WTC11 (cell line): ENCODE data around the gene BANK1. TPM values are rescaled to one million over a fixed set of nuclear protein-coding genes. Genes with fewer than 3 reads are reported as not detected.

Experiments used
- ATAC-seq: fragments of 200-7000 bp; cut with Tn5 transposase; 2 replicates; pipeline ENCODE4 v1.10.0; 2021; ENCODE audit warnings: mild to moderate bottlenecking, moderate library complexity
- CTCF ChIA-PET: fragments of 300-600 bp; sonication (Branson Sonifier 250); formaldehyde crosslinking; loops from one replicate; lab custom pipeline; 2021; ENCODE audit warnings: antibody characterized with exemption; lab: Charles Lee
- POLR2A ChIA-PET: fragments of 350-600 bp; sonication (Branson Sonifier 250); formaldehyde crosslinking; loops from one replicate; lab custom pipeline; 2021; ENCODE audit warnings: antibody characterized with exemption; lab: Charles Lee
- DNase-seq: peaks from one replicate; pipeline ENCODE4 v3.0.0; 2021; ENCODE audit warnings: low spot score
- H3K27ac Mint-ChIP-seq: 2 replicates; pipeline ENCODE4 v1.8.0; 2021; ENCODE audit warnings: mixed read lengths
- H3K27me3 Mint-ChIP-seq: 2 replicates; pipeline ENCODE4 v1.8.0; 2021; ENCODE audit warnings: low read depth, mild to moderate bottlenecking, moderate library complexity, mixed read lengths
- H3K36me3 Mint-ChIP-seq: 2 replicates; pipeline ENCODE4 v1.8.0; 2021; ENCODE audit warnings: mixed read lengths
- H3K4me1 Mint-ChIP-seq: 2 replicates; pipeline ENCODE4 v1.8.0; 2022; ENCODE audit warnings: mixed read lengths
- H3K4me3 Mint-ChIP-seq: 2 replicates; pipeline ENCODE4 v1.8.0; 2021; ENCODE audit warnings: mild to moderate bottlenecking, moderate library complexity, mixed read lengths
- H3K9me3 Mint-ChIP-seq: 2 replicates; pipeline ENCODE4 v1.8.0; 2021; ENCODE audit warnings: mixed read lengths
- ATF1 ChIP-seq: sonication (generic); formaldehyde crosslinking; IDR thresholded peaks from 2 replicates; pipeline ENCODE4 v1.8.1; 2023; ENCODE audit warnings: mild to moderate bottlenecking, moderate library complexity, missing genetic modification reagents
- GTF2I ChIP-seq: fragments of 250-450 bp; sonication (Bioruptor Pico); conservative IDR thresholded peaks from 2 replicates; pipeline ENCODE4 v1.4.0; 2021; ENCODE audit warnings: mild to moderate bottlenecking
- NR3C1 ChIP-seq: sonication (generic); formaldehyde crosslinking; conservative IDR thresholded peaks from 2 replicates; pipeline ENCODE4 v1.8.1; 2023; ENCODE audit warnings: low read depth, mild to moderate bottlenecking, missing genetic modification reagents
- total RNA-seq: library from RNA; stranded (reverse); gene quantifications from 3 replicates; pipeline ENCODE4 v1.2.3, GENCODE V29; 2021
- TF ChIP-seq, protein P1 (sequence below): sonication (generic); formaldehyde crosslinking; IDR thresholded peaks from 2 replicates; pipeline ENCODE4 v1.8.0; 2022; ENCODE audit warnings: missing genetic modification reagents
- TF ChIP-seq, protein P2 (sequence below): sonication (generic); formaldehyde crosslinking; IDR thresholded peaks from 2 replicates; pipeline ENCODE4 v1.8.1; 2023; ENCODE audit warnings: mild to moderate bottlenecking, missing genetic modification reagents, borderline replicate concordance
- TF ChIP-seq, protein P3 (sequence below): sonication (generic); formaldehyde crosslinking; IDR thresholded peaks from 2 replicates; pipeline ENCODE4 v1.8.1; 2023; ENCODE audit warnings: mild to moderate bottlenecking, missing genetic modification reagents
- TF ChIP-seq, protein P4 (sequence below): sonication (generic); formaldehyde crosslinking; IDR thresholded peaks from 2 replicates; pipeline ENCODE4 v1.8.0; 2023; ENCODE audit warnings: missing genetic modification reagents, mild to moderate bottlenecking, borderline replicate concordance
- TF ChIP-seq, protein P5 (sequence below): sonication (generic); formaldehyde crosslinking; IDR thresholded peaks from 2 replicates; pipeline ENCODE4 v1.8.0; 2022; ENCODE audit warnings: mild to moderate bottlenecking, missing genetic modification reagents
- TF ChIP-seq, protein P6 (sequence below): sonication (generic); formaldehyde crosslinking; conservative IDR thresholded peaks from 2 replicates; pipeline ENCODE4 v1.8.1; 2023; ENCODE audit warnings: mild to moderate bottlenecking, low read depth, missing genetic modification reagents, moderate library complexity

The BANK1 gene
- total RNA-seq, 1 experiment from 2014 or later, result 0.68 TPM

DNA sequence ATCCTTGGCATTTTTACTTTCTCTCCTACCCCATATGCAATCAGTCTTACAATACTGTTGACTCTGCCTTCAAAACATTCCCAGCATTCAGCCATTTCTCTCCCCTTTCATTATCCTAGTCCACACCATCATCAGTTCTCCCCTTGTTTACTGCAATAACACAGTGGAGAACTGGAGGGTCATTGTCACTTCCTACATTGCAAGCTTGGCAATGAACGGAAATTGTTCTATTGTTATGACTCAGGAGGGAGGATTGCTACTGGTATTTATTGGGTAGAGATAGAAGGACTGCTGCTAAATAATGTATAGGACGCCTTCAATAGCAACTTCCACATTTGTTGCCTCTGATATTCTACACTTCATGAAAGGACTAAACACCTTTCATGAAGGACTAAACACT is 231.8 kb downstream of the BANK1 start (continued):
- TF ChIP-seq, protein P1, sequence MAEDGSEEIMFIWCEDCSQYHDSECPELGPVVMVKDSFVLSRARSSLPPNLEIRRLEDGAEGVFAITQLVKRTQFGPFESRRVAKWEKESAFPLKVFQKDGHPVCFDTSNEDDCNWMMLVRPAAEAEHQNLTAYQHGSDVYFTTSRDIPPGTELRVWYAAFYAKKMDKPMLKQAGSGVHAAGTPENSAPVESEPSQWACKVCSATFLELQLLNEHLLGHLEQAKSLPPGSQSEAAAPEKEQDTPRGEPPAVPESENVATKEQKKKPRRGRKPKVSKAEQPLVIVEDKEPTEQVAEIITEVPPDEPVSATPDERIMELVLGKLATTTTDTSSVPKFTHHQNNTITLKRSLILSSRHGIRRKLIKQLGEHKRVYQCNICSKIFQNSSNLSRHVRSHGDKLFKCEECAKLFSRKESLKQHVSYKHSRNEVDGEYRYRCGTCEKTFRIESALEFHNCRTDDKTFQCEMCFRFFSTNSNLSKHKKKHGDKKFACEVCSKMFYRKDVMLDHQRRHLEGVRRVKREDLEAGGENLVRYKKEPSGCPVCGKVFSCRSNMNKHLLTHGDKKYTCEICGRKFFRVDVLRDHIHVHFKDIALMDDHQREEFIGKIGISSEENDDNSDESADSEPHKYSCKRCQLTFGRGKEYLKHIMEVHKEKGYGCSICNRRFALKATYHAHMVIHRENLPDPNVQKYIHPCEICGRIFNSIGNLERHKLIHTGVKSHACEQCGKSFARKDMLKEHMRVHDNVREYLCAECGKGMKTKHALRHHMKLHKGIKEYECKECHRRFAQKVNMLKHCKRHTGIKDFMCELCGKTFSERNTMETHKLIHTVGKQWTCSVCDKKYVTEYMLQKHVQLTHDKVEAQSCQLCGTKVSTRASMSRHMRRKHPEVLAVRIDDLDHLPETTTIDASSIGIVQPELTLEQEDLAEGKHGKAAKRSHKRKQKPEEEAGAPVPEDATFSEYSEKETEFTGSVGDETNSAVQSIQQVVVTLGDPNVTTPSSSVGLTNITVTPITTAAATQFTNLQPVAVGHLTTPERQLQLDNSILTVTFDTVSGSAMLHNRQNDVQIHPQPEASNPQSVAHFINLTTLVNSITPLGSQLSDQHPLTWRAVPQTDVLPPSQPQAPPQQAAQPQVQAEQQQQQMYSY (CRISPR knock-in tag), result no peak
- TF ChIP-seq, protein P2, sequence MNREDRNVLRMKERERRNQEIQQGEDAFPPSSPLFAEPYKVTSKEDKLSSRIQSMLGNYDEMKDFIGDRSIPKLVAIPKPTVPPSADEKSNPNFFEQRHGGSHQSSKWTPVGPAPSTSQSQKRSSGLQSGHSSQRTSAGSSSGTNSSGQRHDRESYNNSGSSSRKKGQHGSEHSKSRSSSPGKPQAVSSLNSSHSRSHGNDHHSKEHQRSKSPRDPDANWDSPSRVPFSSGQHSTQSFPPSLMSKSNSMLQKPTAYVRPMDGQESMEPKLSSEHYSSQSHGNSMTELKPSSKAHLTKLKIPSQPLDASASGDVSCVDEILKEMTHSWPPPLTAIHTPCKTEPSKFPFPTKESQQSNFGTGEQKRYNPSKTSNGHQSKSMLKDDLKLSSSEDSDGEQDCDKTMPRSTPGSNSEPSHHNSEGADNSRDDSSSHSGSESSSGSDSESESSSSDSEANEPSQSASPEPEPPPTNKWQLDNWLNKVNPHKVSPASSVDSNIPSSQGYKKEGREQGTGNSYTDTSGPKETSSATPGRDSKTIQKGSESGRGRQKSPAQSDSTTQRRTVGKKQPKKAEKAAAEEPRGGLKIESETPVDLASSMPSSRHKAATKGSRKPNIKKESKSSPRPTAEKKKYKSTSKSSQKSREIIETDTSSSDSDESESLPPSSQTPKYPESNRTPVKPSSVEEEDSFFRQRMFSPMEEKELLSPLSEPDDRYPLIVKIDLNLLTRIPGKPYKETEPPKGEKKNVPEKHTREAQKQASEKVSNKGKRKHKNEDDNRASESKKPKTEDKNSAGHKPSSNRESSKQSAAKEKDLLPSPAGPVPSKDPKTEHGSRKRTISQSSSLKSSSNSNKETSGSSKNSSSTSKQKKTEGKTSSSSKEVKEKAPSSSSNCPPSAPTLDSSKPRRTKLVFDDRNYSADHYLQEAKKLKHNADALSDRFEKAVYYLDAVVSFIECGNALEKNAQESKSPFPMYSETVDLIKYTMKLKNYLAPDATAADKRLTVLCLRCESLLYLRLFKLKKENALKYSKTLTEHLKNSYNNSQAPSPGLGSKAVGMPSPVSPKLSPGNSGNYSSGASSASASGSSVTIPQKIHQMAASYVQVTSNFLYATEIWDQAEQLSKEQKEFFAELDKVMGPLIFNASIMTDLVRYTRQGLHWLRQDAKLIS, result no peak
- TF ChIP-seq, protein P3, sequence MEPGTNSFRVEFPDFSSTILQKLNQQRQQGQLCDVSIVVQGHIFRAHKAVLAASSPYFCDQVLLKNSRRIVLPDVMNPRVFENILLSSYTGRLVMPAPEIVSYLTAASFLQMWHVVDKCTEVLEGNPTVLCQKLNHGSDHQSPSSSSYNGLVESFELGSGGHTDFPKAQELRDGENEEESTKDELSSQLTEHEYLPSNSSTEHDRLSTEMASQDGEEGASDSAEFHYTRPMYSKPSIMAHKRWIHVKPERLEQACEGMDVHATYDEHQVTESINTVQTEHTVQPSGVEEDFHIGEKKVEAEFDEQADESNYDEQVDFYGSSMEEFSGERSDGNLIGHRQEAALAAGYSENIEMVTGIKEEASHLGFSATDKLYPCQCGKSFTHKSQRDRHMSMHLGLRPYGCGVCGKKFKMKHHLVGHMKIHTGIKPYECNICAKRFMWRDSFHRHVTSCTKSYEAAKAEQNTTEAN (CRISPR knock-in tag), result no peak

DNA sequence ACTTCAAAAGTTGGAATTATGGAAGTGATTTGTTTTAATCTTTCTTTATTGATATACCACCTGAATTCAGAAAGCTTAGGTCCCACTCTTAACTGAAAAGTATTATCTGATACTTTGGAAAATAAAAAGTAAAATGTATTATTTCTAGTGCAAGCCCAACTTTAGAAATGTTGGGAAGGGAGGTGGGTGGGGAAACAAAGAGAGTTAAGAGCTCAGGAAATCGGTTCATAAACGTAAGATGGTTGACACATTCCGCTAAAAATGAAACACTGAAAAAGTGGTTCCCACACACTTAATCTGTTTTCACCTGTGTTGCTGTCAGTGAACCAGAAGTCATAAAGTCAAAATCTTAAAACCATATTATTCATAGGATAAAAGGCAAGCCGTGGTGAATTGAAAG is 237.4 kb downstream of the BANK1 start:
- Mint-ChIP-seq H3K27ac (no peak overlapping the region), H3K4me3 (no peak overlapping the region), H3K9me3 (peaks cover 10% of the 10 kb centered on the region; the same call in 1 of the 2 replicates), H3K27me3 (no peaks in the 10 kb centered on the region), H3K36me3 (no peaks in the 10 kb centered on the region; the same call in 1 of the 2 replicates), H3K4me1 (no peaks in the 10 kb centered on the region)
- DNase-seq, result no peak
- POLR2A ChIA-PET, result no interaction called here
- CTCF ChIA-PET, result no interaction called here
- no peak for TF ChIP-seq NR3C1
- no peak for ATAC-seq

DNA sequence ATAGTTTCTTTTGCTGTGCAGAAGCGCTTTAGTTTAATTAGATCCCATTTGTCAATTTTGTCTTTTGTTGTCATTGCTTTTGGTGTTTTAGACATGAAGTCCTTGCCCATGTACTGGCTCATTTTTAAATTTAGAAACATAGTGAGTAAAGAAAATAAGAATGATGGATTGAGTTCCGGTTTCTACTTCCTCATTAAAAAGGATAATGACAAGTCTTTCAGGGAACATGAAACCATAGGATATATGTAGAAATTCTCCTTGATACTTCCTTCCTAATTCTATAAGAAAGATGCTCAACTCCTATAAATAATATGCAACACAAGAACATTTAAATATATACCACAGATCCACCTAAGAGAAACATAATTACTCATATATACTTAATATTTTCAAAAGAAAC is 240.9 kb downstream of the BANK1 start:
- H3K27ac Mint-ChIP-seq, result no peak overlapping the region
- no peak overlapping the region for H3K4me3 Mint-ChIP-seq
- no peak for DNase-seq
- peaks cover 10% of the 10 kb centered on the region; the same call in 1 of the 2 replicates for H3K9me3 Mint-ChIP-seq
- H3K27me3 Mint-ChIP-seq, result no peaks in the 10 kb centered on the region
- ChIA-PET POLR2A (no interaction called here), CTCF (no interaction called here)
- no peaks in the 10 kb centered on the region; the same call in 1 of the 2 replicates for H3K36me3 Mint-ChIP-seq
- H3K4me1 Mint-ChIP-seq, result no peaks in the 10 kb centered on the region
- no peak for ATAC-seq
- TF ChIP-seq, protein P4, sequence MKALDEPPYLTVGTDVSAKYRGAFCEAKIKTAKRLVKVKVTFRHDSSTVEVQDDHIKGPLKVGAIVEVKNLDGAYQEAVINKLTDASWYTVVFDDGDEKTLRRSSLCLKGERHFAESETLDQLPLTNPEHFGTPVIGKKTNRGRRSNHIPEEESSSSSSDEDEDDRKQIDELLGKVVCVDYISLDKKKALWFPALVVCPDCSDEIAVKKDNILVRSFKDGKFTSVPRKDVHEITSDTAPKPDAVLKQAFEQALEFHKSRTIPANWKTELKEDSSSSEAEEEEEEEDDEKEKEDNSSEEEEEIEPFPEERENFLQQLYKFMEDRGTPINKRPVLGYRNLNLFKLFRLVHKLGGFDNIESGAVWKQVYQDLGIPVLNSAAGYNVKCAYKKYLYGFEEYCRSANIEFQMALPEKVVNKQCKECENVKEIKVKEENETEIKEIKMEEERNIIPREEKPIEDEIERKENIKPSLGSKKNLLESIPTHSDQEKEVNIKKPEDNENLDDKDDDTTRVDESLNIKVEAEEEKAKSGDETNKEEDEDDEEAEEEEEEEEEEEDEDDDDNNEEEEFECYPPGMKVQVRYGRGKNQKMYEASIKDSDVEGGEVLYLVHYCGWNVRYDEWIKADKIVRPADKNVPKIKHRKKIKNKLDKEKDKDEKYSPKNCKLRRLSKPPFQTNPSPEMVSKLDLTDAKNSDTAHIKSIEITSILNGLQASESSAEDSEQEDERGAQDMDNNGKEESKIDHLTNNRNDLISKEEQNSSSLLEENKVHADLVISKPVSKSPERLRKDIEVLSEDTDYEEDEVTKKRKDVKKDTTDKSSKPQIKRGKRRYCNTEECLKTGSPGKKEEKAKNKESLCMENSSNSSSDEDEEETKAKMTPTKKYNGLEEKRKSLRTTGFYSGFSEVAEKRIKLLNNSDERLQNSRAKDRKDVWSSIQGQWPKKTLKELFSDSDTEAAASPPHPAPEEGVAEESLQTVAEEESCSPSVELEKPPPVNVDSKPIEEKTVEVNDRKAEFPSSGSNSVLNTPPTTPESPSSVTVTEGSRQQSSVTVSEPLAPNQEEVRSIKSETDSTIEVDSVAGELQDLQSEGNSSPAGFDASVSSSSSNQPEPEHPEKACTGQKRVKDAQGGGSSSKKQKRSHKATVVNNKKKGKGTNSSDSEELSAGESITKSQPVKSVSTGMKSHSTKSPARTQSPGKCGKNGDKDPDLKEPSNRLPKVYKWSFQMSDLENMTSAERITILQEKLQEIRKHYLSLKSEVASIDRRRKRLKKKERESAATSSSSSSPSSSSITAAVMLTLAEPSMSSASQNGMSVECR, result no peak
- TF ChIP-seq, protein P5, sequence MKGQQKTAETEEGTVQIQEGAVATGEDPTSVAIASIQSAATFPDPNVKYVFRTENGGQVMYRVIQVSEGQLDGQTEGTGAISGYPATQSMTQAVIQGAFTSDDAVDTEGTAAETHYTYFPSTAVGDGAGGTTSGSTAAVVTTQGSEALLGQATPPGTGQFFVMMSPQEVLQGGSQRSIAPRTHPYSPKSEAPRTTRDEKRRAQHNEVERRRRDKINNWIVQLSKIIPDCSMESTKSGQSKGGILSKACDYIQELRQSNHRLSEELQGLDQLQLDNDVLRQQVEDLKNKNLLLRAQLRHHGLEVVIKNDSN (CRISPR knock-in tag), result no peak
- TF ChIP-seq ATF1, result no peak
- TF ChIP-seq, protein P6, sequence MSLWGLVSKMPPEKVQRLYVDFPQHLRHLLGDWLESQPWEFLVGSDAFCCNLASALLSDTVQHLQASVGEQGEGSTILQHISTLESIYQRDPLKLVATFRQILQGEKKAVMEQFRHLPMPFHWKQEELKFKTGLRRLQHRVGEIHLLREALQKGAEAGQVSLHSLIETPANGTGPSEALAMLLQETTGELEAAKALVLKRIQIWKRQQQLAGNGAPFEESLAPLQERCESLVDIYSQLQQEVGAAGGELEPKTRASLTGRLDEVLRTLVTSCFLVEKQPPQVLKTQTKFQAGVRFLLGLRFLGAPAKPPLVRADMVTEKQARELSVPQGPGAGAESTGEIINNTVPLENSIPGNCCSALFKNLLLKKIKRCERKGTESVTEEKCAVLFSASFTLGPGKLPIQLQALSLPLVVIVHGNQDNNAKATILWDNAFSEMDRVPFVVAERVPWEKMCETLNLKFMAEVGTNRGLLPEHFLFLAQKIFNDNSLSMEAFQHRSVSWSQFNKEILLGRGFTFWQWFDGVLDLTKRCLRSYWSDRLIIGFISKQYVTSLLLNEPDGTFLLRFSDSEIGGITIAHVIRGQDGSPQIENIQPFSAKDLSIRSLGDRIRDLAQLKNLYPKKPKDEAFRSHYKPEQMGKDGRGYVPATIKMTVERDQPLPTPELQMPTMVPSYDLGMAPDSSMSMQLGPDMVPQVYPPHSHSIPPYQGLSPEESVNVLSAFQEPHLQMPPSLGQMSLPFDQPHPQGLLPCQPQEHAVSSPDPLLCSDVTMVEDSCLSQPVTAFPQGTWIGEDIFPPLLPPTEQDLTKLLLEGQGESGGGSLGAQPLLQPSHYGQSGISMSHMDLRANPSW, result no peak
- TF ChIP-seq, protein P2, result no peak
- no peak for TF ChIP-seq GTF2I (CRISPR knock-in tag)
